ENCODE data around the gene CLEC2A.

CLEC2A gene

DNA sequence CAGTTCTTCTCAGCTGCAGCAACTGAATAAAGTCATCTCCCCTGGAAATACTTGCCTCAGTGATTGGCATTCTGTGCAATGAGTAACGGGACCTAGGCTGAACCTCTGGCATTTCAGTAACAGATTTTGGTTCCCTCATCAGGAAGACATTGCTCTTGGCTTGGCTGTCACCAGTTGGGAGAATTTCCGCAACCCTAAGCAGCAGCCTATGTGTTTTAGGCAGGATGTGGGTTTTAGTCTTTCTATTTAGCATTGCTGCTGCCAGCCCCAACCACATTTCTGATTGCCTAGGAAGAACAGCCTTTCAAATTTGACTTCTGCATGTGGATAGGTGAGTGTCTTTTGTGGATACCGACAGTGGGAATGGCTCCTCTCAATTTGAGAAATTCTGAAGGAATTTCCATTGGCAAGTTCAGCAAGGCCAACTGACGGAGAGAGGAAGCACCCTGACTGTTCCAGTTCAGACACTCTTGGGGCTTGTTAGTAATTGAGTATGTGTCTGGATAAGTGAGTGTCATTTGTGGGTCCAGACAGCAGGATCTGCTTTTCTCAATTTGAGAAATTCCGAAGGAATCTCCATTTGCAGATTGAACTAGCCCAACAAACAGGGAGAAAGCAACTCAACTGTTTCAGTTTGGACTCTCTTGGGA lies 19.0 kb upstream of the CLEC2A start:
- ChIA-PET POLR2A (no interaction called here), CTCF (no interaction called here)
- TF ChIP-seq, protein P1, sequence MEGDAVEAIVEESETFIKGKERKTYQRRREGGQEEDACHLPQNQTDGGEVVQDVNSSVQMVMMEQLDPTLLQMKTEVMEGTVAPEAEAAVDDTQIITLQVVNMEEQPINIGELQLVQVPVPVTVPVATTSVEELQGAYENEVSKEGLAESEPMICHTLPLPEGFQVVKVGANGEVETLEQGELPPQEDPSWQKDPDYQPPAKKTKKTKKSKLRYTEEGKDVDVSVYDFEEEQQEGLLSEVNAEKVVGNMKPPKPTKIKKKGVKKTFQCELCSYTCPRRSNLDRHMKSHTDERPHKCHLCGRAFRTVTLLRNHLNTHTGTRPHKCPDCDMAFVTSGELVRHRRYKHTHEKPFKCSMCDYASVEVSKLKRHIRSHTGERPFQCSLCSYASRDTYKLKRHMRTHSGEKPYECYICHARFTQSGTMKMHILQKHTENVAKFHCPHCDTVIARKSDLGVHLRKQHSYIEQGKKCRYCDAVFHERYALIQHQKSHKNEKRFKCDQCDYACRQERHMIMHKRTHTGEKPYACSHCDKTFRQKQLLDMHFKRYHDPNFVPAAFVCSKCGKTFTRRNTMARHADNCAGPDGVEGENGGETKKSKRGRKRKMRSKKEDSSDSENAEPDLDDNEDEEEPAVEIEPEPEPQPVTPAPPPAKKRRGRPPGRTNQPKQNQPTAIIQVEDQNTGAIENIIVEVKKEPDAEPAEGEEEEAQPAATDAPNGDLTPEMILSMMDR (IDR thresholded peaks at IDR 0.05; ENCODE audit: insufficient read depth, low read length, missing control alignments) = no peak
- H3K4me3 ChIP-seq (ENCODE audit: low read depth, low read length) = no peak overlapping the region
- DNase-seq (ENCODE audit: low read depth, low spot score) = no peak

DNA sequence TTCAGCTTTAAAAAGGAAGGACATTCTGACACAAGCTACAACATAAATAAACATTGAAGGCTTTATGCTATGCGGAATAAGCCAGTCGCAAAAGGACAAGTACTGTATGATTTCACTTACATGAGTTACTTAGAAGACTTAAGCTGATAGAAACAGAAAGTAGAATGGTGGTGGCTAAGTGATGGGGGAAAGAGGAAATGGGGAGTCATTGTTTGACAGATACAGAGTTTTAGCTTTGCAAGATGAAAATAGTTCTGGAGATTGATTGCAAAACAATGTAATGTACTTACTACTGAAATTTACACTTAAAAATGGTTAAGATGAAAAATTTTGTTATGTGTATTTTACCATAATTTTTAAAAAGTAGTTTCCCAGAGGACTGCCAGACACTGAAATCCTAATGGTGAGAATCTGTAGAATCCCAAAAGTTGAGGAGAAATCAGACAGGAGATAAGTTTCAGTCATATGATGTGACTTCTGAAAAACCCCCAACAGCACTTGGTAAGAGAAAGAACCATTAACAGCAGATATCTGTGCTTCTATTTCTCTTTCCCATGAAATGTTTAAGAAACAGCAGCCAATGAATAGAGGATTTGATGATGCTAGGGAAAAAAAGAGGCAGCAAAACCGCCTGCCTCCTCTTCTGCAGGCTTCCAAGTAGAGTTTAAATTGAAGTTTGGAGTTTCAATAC lies 16.6 kb upstream of the CLEC2A start:
- CTCF ChIA-PET = interaction anchor here (1.3 kb wide), 1 partner anchor 61 kb away, joined by 4 read pairs; the partner anchor contains the start of gene CLEC12B
- POLR2A ChIA-PET = no interaction called here
- no peak overlapping the region for H3K4me3 ChIP-seq (ENCODE audit: low read depth, low read length)
- TF ChIP-seq, protein P1 (IDR thresholded peaks at IDR 0.05; ENCODE audit: insufficient read depth, low read length, missing control alignments) = no peak
- DNase-seq (ENCODE audit: low read depth, low spot score) = no peak

DNA sequence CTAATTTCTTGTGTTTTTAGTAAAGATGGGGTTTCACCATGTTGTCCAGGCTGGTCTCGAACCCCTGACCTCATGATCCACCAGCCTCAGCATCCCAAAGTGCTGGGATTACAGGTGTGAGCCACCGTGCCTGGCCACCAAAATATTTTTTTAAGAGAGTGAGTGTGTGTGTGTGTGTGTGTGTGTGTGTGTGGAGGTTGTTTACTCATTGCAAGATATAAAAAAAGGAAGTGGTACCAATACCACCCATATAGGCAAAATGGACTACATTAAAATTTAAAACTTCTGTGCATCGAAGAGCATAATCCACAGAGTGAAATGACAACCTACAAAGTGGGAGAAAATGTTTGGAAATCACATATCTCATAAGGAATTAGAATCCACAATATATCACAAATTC lies 15.5 kb upstream of the CLEC2A start:
- TF ChIP-seq, protein P1 (IDR thresholded peaks at IDR 0.05; ENCODE audit: insufficient read depth, low read length, missing control alignments) = no peak
- CTCF ChIA-PET = interaction anchor here (1.1 kb wide), 1 partner anchor 62 kb away, joined by 3 read pairs; no protein-coding TSS in a partner anchor
- POLR2A ChIA-PET = no interaction called here
- H3K4me3 ChIP-seq (ENCODE audit: low read depth, low read length) = no peak overlapping the region
- DNase-seq (ENCODE audit: low read depth, low spot score) = no peak

DNA sequence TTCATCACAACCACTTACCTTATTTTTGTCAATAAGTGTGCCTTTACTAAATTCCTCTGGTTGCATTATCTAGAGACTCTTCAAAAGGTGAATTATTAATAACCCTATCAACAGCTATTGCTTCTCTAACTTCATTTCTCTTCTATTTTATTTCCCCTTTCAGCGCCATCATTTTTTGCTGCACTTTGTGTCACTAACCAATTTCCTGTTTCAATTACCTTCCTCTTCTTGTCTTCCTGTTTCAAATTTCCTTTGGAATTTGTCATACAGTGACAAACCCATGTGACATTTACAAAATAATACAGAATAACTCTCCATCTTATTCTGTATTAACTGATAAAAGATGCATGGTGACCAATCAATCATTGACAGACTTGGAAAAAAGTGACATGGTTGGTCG lies 12.2 kb upstream of the CLEC2A start:
- DNase-seq (ENCODE audit: low read depth, low spot score) = no peak
- POLR2A ChIA-PET = no interaction called here
- TF ChIP-seq, protein P1 (IDR thresholded peaks at IDR 0.05; ENCODE audit: insufficient read depth, low read length, missing control alignments) = no peak
- no peak overlapping the region for H3K4me3 ChIP-seq (ENCODE audit: low read depth, low read length)
- CTCF ChIA-PET = no interaction called here

DNA sequence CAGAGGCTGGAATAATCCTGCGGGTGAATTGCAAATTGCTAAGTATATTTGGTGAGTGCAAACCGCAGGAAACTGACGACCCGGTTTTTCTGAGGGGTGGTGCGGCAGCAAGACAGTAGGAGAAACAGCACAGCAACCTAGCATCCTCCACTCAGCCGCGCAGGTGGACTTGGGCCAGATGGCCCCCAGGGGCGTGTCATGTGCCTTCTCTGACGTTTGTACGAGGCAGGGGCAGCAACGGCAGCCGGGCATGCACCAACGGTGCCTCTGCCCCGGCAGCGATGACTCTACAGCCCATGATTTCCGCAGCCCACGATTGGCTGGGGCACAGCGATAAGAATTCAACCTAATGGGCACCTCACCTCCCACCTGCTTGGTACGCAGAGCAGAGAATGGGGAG lies 11.1 kb upstream of the CLEC2A start:
- CTCF ChIA-PET = no interaction called here
- DNase-seq (ENCODE audit: low read depth, low spot score) = no peak
- TF ChIP-seq, protein P1 (IDR thresholded peaks at IDR 0.05; ENCODE audit: insufficient read depth, low read length, missing control alignments) = no peak
- POLR2A ChIA-PET = no interaction called here
- H3K4me3 ChIP-seq (ENCODE audit: low read depth, low read length) = no peak overlapping the region

DNA sequence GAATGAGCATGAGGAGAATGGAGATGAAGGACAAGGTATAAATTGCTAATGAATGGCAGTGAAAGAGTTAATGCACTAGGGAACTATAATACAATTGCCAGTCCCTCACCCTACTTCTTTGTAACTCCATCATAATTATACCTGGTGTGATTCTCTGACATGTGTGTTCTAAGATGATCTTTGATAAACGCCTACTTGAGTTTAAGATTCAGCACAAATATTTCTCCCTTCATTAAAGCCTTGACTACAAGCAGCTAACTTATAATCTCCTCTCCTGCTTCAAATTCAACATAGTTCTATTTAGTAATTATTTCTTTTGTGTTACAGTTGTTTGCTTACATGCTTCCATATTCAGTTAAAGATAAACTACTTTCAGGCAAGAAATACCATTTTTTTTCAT lies 9.7 kb upstream of the CLEC2A start:
- no peak overlapping the region for H3K4me3 ChIP-seq (ENCODE audit: low read depth, low read length)
- DNase-seq (ENCODE audit: low read depth, low spot score) = no peak
- POLR2A ChIA-PET = no interaction called here
- CTCF ChIA-PET = interaction anchor here (0.6 kb wide), 1 partner anchor 15 kb away, joined by 3 read pairs; no protein-coding TSS in a partner anchor
- TF ChIP-seq, protein P1 (IDR thresholded peaks at IDR 0.05; ENCODE audit: insufficient read depth, low read length, missing control alignments) = no peak

All from AG04449 (cell line).